Activated CD4-positive, alpha-beta T cell treated with anti-CD3 and anti-CD28 coated beads, Interleukin-2, amount 50 U/mL, for 16 hours (primary cell): Measurements from ENCODE around the gene SESN2.
"Not testable (repeated sequence)": the region's sequence is repeated elsewhere in the genome, so short reads cannot be mapped to it uniquely, and the experiment has no call there.

Experiments
- DNase-seq: peaks from one replicate; pipeline ENCODE4 v3.0.0-alpha.2; 2020

Gene SESN2

GRCh38 chr1:28291711-28292110, 32.4 kb downstream of the SESN2 start:
- DNase-seq: no peak

DNA sequence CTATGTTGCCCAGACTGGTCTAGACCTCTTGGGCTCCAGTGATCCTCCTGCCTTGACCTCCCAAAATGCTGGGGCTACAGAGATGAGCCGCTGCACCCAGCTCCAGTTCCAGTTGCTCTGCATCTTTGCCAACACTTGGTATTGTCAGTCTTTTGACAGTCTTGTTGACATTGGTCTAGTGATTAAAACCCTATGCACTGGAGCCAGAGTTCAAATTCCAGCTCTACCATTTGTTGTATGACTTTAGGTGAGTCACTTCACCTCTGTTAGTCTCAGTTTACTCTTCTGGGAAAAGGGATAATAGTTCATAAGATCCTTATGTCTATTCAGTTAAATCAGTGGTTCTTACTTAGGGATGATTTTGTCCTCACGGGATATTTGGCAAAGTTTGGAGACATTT, 36.6 kb downstream of the SESN2 start:
- DNase-seq: no peak

DNA sequence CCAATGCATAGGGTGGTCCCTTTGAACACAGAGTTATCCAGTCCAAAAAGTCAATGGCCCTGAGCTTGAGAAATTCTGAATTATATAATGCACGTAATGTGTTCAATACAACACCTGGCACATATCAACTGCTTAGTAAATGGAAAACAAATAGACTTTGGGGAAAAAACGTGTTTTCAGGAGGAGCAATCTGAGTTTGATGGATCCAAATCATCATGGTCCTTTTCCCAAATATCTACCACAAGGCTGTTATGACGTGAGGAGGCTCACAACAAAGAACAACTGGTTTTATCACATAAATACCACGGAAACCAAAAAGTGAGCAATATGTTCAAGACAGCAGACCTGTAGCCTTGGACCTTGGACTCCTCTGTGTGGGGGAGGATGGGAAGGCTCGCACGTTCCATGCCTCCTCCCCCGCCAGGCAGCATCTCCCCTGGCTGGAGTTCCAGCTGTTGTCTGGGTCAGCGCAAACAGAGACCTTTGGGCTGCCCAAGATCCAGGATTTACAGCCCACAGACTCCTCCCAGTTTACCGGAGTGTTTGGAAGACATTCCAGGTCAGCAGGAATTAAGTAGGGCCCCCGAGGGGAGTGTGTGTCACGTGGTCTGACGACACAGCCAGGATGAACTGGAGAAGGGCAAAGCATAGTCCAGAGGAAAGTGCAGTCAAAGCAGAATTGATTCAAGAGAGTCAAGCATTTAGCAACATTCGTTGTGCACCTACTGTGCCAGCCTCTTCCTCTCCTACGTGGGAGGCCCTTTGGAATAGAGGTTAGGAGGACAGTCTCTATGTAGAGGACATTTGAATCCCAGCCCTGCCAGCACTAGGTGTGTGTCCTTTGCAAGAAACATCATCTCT, 37.3 kb downstream of the SESN2 start:
- no peak for DNase-seq

GRCh38 chr1:28297826-28298225, 38.5 kb downstream of the SESN2 start:
- DNase-seq: peak; percentile 66

DNA sequence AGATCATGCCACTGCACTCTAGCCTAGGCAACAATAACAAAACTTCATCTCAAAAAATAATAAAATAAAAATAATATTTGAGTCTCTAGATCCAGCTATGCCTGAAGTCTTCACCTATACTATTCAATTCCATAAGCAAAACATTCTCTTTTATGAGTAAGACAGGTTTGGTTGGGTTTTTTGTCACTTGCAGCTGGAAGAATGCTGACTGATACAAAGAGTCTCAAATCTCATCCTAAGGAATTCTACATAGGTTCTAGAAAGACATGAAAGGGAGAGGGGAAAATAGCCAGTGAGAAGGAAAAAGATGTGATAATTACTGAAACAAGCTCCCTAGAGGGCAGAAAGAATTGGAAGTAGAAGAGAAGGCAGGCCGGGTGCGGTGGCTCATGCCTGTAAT, 39.1 kb downstream of the SESN2 start:
- DNase-seq: no peak

DNA sequence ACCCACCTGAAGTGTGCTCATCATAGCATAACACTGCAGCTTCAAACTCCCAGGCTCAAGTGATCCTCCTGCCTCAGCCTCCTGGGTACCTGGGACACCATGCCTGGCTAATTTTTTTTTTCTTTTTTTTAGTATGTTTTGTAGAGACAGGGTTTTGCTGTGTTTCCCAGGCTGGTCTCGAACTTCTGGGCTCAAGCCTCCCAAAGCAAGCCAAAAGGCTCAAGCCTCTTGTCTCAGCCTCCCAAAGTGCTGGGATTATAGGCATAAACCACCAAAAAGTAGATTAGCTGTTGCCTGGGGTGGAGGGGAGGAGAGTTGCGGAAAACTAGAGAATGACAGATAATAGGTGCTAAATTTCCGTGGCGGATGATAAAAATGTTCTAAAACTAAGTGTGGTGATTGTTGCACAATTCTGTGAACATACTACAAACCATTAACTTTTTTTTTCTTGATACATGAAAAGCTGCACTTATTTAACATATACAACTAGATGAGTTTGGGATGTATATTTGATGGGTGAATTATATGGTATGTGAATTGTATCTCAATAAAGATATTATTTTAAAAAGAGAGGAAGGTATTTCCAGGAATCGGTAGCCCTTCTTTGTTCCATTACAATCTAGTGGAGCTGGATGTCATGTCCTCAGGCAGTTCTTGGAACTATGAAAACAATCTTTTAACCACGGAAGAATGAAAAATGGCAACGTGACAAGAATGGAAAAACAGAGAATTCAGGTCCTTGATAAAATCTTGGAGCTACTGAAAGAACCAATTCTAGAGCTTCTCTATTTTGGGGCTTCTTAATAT, 42.3 kb downstream of the SESN2 start:
- DNase-seq: no peak

DNA sequence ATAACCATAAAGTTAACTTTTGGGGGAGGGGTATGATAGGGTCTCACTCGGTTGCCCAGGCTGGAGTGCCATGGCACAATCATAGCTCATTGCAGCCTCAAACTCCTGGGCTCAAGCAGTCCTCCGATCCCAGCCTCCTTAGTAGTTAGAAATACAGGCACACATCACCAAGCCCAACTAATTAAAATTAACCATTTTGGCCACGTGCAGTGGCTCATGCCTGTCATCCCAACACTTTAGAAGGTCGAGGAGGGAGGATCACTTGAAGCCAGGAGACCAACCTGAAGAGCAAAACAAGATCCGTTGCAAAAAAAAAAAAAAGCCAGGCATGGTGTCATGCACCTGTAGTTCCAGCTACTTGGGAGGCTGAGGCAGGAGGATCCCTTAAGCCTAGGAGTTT, 42.9 kb downstream of the SESN2 start:
- no peak for DNase-seq

- DNase-seq: no peak
Measured at GRCh38 chr1:28306301-28306949, 47.1 kb downstream of the SESN2 start.

DNA sequence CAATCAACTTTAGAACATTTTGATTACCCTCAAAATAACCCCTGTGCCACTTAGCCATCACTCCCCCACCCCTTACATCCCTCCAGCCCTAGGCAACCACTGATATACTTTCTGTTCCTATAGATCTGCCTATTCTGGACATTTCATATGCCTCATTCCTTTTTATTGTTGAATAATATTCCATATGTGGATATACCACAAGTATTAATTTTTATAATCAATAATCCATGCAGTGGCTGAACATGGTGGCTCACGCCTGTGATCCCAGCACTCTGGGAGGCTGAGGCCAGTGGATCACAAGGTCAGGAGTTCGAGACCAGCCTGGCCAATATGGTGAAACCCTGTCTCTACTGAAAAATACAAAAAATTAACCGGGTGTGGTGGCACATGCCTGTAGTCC, 49.4 kb downstream of the SESN2 start:
- no peak for DNase-seq

GRCh38 chr1:28309702-28310101, 50.4 kb downstream of the SESN2 start:
- no peak for DNase-seq

DNA sequence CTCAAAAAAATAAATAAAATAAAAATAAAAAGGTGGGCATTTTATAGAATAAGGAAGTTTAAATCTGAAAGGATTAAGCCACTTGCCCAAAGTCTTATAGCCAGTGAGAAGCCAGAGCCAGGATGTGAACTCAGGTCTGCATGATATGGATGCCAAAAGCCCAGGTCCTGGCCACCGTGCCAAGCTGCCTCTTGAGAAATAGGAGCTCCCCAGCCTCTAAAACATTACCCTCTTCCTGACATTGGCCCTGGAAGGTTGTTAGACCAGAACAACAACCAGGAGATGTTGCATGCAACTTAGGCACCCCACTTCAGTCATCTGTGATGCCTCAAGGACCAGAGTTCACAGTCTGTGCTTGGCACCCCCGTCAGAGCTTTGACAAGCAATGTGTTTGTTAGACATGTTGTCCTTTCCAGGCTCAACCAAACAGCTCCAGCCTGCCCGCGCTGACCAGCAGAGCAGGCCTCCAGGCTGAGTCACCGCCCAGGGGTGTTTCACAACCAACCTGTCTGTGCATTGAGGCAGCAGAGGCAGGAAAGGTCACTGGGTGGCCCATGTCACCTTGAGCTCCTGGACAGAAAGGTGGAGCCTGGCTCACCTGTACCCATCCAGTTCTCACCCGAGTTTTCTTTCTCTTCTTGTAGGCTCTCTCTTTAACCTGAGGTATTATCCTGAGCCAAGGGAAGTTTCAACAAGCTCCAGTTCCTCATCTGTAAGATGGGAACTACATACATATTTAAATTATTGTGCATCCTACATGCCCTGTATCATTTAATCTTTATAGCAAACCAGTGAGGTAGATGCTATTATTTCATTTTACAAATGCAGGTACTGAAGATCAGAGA, 54.6 kb downstream of the SESN2 start:
- DNase-seq: no peak

GRCh38 chr1:28314547-28314941, 55.2 kb downstream of the SESN2 start:
- no peak for DNase-seq

- DNase-seq: no peak
Measured at GRCh38 chr1:28317014-28317413, 57.7 kb downstream of the SESN2 start.

DNA sequence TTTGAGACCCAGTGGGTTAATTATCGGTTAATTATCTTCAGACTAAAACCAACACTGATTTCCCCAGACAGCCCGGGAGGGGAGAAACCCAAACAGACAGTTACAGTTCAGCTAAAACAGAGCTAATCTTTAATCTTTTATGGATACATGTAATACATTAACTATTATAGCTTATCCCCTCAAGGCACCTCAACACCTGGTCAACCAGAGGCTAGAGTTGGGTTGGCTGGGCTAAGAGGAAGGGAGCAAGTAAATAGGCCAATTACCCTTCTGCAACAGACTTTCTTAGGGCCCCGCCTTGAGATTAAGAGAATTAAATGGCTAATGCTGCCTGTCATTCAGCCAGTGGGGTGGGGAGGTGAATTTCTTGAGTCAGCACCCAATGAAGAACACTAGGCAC, 62.9 kb downstream of the SESN2 start:
- no peak for DNase-seq

- DNase-seq: no peak
Measured at GRCh38 chr1:28323720-28324119, 64.4 kb downstream of the SESN2 start.

- DNase-seq: no peak
Measured at GRCh38 chr1:28326515-28326914, 67.2 kb downstream of the SESN2 start.

GRCh38 chr1:28326984-28327383, 67.7 kb downstream of the SESN2 start:
- no peak for DNase-seq

- DNase-seq: not testable (repeated sequence)
Measured at GRCh38 chr1:28327431-28327830, 68.1 kb downstream of the SESN2 start.

DNA sequence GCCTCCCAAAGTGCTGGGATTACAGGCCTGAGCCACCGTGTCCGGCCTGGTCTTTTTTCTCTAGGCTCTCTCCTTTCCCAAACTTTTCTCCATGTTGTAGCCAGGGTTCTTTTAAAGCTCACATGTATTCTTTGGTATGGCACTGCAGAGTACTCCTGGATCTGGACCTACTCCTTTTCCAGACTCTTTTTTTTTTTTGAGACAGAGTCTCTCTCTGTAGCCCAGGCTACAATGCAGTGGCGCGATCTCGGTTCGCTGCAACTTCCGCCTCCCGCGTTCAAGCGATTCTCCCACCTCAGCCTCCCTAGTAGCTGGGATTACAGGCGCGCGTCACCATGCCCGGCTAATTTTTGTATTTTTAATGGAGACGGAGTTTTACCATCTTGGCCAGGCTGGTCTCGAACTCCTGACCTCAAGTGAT, 68.9 kb downstream of the SESN2 start:
- no peak for DNase-seq

GRCh38 chr1:28329395-28330153, 70.3 kb downstream of the SESN2 start:
- peak; percentile 46 for DNase-seq
